GM12873 (cell line): ENCODE measurements around the gene PPP2R2B.

ENCODE experiments used
- TF ChIP-seq, protein P1 (sequence below): IDR thresholded peaks from 2 replicates; pipeline ENCODE4 v1.5.1; 2012; ENCODE audit warnings: low read depth, mild to moderate bottlenecking, moderate library complexity, low read length, control low read depth; ENCODE audit not compliant: insufficient read depth; ENCODE audit errors: missing control alignments

Gene PPP2R2B

DNA sequence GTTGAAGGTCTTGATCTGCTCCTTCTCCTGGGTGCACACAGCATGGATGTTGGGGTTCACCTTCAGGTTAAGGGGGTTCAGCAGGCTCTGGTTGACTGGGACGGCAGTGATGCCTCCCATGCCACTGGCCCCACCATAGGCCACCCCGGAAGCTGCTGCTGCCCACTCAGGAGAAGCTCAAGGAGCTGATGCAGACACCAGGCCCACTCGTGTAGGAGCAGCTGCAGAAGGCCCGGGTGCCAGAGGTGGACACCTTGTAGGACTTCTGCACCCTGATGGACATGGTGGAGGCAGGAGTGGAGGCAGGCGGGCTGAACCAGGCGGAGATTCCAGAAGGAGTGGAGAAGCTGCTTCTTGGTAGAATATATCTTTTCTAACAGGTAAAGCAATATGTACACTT is 171.2 kb downstream of the PPP2R2B start:
- TF ChIP-seq, protein P1, sequence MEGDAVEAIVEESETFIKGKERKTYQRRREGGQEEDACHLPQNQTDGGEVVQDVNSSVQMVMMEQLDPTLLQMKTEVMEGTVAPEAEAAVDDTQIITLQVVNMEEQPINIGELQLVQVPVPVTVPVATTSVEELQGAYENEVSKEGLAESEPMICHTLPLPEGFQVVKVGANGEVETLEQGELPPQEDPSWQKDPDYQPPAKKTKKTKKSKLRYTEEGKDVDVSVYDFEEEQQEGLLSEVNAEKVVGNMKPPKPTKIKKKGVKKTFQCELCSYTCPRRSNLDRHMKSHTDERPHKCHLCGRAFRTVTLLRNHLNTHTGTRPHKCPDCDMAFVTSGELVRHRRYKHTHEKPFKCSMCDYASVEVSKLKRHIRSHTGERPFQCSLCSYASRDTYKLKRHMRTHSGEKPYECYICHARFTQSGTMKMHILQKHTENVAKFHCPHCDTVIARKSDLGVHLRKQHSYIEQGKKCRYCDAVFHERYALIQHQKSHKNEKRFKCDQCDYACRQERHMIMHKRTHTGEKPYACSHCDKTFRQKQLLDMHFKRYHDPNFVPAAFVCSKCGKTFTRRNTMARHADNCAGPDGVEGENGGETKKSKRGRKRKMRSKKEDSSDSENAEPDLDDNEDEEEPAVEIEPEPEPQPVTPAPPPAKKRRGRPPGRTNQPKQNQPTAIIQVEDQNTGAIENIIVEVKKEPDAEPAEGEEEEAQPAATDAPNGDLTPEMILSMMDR, result no peak

DNA sequence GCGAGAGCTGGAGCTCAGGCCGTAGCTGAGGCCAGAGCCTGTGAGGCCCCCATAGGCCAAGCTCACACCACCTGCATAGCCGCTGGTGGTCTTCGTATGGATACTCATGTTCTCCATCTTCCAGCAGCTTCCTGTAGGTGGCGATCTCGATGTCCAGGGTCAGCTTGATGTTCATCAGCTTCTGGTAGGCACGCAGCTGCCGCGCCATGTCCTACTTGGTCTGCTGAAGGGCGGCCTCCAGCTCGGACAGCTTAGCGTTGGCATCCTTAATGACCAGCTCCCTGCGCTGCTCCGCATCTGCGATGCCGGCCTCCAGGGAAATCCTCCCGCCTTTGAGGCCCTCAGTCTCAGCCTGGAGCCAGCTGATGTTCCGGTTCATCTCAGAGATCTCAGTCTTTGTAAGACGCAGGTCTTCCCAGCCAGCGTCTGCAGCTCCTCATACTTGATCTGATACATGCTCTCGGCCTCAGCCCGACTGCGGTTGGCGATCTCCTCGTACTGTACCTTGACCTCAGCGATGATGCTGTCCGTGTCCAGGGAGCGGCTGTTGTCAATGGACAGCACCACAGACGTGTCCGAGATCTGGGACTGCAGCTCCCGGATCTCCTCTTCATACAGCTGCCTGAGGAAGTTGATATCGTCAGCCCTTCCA is 172.1 kb downstream of the PPP2R2B start:
- TF ChIP-seq, protein P1, result peak; percentile 28

DNA sequence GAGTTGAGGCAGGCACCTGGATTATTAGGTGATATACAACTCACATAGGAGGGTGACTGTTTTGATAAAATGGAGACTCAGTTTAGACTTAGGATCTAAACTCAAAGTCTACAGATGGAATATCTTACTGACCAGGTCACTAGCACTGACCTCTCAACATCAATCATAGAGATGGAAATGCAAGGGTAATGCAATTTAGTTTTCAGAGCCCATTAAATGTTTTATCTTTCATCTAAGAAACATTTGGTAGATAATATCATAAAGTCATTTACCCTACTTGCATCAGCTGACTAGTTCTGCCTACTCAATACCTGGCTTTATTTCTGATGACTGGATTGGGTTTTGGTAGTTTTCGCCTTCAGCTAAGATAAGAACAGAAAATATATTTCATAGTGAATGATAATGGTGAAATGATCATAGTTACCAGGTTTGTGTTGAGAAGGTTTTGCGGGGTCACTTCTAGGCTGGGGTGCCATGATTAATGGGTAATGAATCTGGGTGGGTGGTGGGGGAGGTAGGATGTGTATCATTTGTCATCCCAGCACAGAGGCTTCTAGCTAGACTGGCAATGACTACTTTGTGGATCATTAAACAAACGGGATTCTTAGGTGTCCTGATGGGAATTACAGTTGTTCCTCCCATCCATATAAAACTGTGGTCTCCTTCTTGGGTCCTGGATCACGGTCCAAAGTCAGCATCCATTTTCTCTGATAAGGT is 173.4 kb downstream of the PPP2R2B start:
- TF ChIP-seq, protein P1, result no peak

DNA sequence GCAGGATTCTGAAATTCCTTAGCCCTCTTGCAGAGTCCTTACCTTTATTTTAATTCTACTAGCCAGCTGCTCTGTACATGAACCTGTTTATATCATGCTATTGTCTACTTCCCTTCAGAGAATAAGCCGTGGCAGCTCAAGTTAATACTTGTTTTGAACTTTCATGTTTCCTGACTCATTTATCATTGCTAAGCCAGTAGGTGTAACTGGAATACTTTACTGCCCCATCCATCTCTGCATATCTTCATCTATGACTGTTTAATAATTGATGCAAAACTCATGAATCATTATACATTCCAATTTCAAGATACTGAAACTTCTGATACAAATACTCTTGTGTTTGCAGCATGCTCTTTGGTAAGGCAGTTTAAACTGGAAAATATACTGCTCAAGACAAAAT is 174.7 kb downstream of the PPP2R2B start:
- TF ChIP-seq, protein P1, result no peak

DNA sequence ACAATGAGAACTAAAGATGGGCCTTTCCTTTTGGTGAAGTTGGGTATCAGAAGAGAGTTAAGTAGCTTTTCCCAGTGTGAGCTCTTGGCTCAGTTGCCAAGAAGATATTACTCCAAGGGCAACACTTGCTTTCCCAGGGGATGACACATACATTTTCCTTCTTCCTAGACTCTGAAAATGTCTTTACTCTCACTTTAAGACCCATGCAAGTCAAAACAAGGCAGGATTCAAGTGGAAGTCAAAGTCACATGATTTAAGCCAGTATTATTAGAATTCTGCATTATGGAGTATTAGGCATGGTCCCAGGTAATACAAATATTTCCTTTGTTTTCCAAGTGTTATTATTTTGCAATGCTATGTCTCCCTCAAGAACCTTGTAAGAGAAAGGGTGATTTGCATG is 175.1 kb downstream of the PPP2R2B start:
- TF ChIP-seq, protein P1, result no peak

DNA sequence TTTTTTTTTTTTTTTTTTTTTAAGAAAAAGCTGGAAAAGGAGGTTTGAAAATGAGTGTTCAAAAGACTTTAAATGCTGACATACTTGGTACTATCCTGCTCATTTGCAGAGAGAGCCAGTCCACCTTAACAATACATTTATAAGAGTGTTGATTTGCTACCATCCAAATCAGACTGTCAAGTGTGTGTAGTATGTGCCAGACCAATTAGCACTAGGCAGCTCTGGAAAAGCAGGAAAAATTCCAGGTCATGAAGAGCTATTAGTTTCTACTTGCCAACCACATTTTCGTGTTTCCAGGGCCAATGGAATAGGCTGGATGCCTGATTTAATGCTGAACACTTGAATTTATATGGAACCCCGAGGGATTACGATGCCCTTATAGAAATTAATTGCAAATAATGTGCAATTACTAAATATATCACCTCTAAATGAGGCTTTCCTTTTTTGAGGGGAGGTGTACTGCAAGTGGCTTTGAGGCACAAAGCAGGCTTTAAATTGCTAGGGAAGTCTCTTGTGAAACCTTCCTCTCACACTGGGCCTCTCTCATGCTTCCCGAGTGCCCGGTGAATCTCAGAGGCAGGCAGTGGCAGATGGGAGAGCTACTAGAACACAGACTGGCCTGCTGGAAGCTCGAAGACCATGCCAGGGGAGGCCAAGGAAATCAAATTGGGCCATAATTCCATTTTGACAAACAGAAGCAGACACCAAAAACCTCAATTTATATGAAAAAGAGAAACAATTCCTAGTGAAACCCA is 178.7 kb downstream of the PPP2R2B start:
- TF ChIP-seq, protein P1, result no peak

DNA sequence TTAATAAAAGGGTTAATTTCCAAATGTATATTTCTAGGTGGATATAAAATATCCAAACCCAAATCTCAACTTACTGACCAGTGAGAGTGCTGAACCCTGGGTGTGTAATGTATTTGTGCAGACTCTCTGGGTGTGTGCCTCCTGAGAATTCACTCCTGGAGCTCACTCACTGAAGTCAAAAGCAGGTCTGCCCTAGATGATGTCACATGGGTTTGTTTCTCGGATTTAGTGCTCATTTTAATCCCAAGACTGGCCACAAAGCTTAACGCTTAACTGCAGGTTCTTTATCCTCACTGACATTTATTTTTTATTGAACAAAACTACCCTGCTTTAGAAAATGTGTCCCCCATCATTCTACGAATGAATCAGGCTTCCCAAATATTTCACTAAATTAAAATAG is 179.4 kb downstream of the PPP2R2B start:
- TF ChIP-seq, protein P1, result no peak
